ENCODE results near the gene PEX3. TPM values are rescaled to one million over a fixed set of nuclear protein-coding genes. Genes with fewer than 3 reads are reported as not detected.

PEX3 gene
- total and polyA plus RNA-seq, 9 donors = 12.2 to 21.9 (median 13.9) TPM

- Histone ChIP-seq H3K27ac (ENCODE audit: low read length) (no peak overlapping the region), H3K36me3 (ENCODE audit: control insufficient read depth, insufficient read depth, low read length) (no peaks in the 10 kb centered on the region), H3K27me3 (ENCODE audit: control insufficient read depth, insufficient read depth, low read length) (no peaks in the 10 kb centered on the region), H3K4me1 (ENCODE audit: control insufficient read depth, insufficient read depth, low read length) (no peaks in the 10 kb centered on the region), H3K4me3 (ENCODE audit: low read length) (no peak overlapping the region), H3K9me3 (replicated peaks; ENCODE audit: control insufficient read depth, low read depth, low read length) (no peaks in the 10 kb centered on the region)
- DNase-seq = no peak
Observed at GRCh38 chr6:143408787-143409162, 41.8 kb upstream of the PEX3 start.

- H3K27me3 ChIP-seq (ENCODE audit: control insufficient read depth, insufficient read depth, low read length) = no peaks in the 10 kb centered on the region
- H3K4me1 ChIP-seq (ENCODE audit: control insufficient read depth, insufficient read depth, low read length) = no peaks in the 10 kb centered on the region
- no peaks in the 10 kb centered on the region for H3K9me3 ChIP-seq (replicated peaks; ENCODE audit: control insufficient read depth, low read depth, low read length)
- no peak overlapping the region for H3K4me3 ChIP-seq (ENCODE audit: low read length)
- no peak overlapping the region for H3K27ac ChIP-seq (ENCODE audit: low read length)
- no peak for DNase-seq
- no CpG with 5 or more reads among the region's 1 CpG for WGBS (ENCODE audit: insufficient coverage)
- H3K36me3 ChIP-seq (ENCODE audit: control insufficient read depth, insufficient read depth, low read length) = no peaks in the 10 kb centered on the region
Observed at GRCh38 chr6:143410859-143411270, 39.7 kb upstream of the PEX3 start.

DNA sequence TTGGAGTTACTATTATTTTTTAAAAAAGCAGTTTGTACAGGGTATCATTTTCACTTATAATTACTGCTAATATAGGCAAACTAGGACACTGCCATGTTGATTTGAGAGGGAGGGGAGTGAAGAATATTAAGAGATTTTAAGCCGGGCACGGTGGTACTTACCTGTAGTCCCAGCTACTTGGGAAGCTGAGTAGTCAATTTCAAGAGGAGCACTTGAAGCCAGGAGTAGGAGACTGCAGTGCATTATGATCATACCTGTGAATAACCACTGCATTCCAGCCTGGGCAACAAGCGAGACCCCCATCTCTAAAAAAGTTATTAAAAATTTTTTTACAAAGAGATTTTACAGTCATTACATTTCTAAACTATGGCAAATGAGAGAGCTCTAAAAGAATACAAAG is 35.8 kb upstream of the PEX3 start:
- no peaks in the 10 kb centered on the region for H3K36me3 ChIP-seq (ENCODE audit: control insufficient read depth, insufficient read depth, low read length)
- H3K27me3 ChIP-seq (ENCODE audit: control insufficient read depth, insufficient read depth, low read length) = no peaks in the 10 kb centered on the region
- no peaks in the 10 kb centered on the region for H3K4me1 ChIP-seq (ENCODE audit: control insufficient read depth, insufficient read depth, low read length)
- no peaks in the 10 kb centered on the region for H3K9me3 ChIP-seq (replicated peaks; ENCODE audit: control insufficient read depth, low read depth, low read length)
- H3K4me3 ChIP-seq (ENCODE audit: low read length) = no peak overlapping the region
- DNase-seq = no peak
- no peak overlapping the region for H3K27ac ChIP-seq (ENCODE audit: low read length)
- 80% methylated on average over 1 of the region's 3 CpGs for WGBS (ENCODE audit: insufficient coverage)

GRCh38 chr6:143419526-143419925 is 31.1 kb upstream of the PEX3 start:
- H3K4me1 ChIP-seq (ENCODE audit: control insufficient read depth, insufficient read depth, low read length) = no peaks in the 10 kb centered on the region
- 80% methylated on average over 5 of the region's 6 CpGs for WGBS (ENCODE audit: insufficient coverage)
- no peak overlapping the region for H3K27ac ChIP-seq (ENCODE audit: low read length)
- DNase-seq = no peak
- H3K9me3 ChIP-seq (replicated peaks; ENCODE audit: control insufficient read depth, low read depth, low read length) = no peaks in the 10 kb centered on the region
- no peak overlapping the region for H3K4me3 ChIP-seq (ENCODE audit: low read length)
- no peaks in the 10 kb centered on the region for H3K27me3 ChIP-seq (ENCODE audit: control insufficient read depth, insufficient read depth, low read length)
- no peaks in the 10 kb centered on the region for H3K36me3 ChIP-seq (ENCODE audit: control insufficient read depth, insufficient read depth, low read length)

- no CpG with 5 or more reads among the region's 2 CpGs for whole genome bisulfite sequencing (ENCODE audit: insufficient coverage)
Observed at GRCh38 chr6:143426026-143426425, 24.6 kb upstream of the PEX3 start.

DNA sequence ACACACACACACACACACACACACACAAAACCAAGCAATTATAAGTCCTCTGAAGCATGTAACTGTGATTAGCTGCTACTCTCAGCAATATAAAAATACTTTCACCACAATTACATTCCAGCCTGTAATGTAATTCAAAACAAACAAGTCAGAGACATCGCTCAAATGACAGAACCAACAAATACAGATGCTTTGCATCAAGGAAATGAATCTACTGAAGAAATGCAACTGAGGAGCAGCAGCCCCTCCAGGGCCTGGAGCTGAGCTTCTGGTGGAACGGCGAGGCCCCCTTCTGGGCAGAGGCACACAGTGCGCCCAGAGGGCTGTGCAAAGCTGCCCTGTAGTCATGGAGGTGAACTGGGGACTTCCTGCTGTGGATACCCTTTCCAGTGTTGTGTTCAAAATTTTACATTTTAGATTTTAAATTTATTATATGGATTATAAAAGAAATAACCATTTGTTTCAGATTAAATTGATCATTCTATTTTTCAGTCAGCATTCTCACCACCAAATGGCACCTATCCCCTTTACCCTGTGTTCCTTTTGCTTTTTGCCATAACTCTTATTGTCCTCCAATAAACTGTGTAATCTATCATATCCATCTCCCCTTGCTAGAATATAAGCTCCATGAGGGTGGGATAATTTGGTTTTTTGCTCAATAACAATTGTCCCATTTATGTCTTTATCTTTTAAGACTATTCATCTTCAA is 23.3 kb upstream of the PEX3 start:
- H3K27me3 ChIP-seq (ENCODE audit: control insufficient read depth, insufficient read depth, low read length) = no peaks in the 10 kb centered on the region
- no peaks in the 10 kb centered on the region for H3K4me1 ChIP-seq (ENCODE audit: control insufficient read depth, insufficient read depth, low read length)
- H3K4me3 ChIP-seq (ENCODE audit: low read length) = no peak overlapping the region
- H3K36me3 ChIP-seq (ENCODE audit: control insufficient read depth, insufficient read depth, low read length) = peaks cover 4% of the 10 kb centered on the region
- peak; percentile 88 for DNase-seq
- WGBS (ENCODE audit: insufficient coverage) = no CpG with 5 or more reads among the region's 4 CpGs
- H3K9me3 ChIP-seq (replicated peaks; ENCODE audit: control insufficient read depth, low read depth, low read length) = no peaks in the 10 kb centered on the region
- no peak overlapping the region for H3K27ac ChIP-seq (ENCODE audit: low read length)

More at GRCh38 chr6:143426026-143426425, 24.6 kb upstream of the PEX3 start:
- no peak for DNase-seq
- no peak overlapping the region for H3K27ac ChIP-seq (ENCODE audit: low read length)
- no peak overlapping the region for H3K4me3 ChIP-seq (ENCODE audit: low read length)
- H3K4me1 ChIP-seq (ENCODE audit: control insufficient read depth, insufficient read depth, low read length) = no peaks in the 10 kb centered on the region
- no peaks in the 10 kb centered on the region for H3K36me3 ChIP-seq (ENCODE audit: control insufficient read depth, insufficient read depth, low read length)
- no peaks in the 10 kb centered on the region for H3K27me3 ChIP-seq (ENCODE audit: control insufficient read depth, insufficient read depth, low read length)
- no peaks in the 10 kb centered on the region for H3K9me3 ChIP-seq (replicated peaks; ENCODE audit: control insufficient read depth, low read depth, low read length)

- 71% methylated on average over 3 of the region's 4 CpGs for WGBS (ENCODE audit: insufficient coverage)
Observed at GRCh38 chr6:143429970-143430369, 20.6 kb upstream of the PEX3 start.

GRCh38 chr6:143431226-143431625 is 19.4 kb upstream of the PEX3 start:
- H3K9me3 ChIP-seq (replicated peaks; ENCODE audit: control insufficient read depth, low read depth, low read length) = no peaks in the 10 kb centered on the region
- H3K4me1 ChIP-seq (ENCODE audit: control insufficient read depth, insufficient read depth, low read length) = no peaks in the 10 kb centered on the region
- H3K4me3 ChIP-seq (ENCODE audit: low read length) = no peak overlapping the region
- H3K27ac ChIP-seq (ENCODE audit: low read length) = no peak overlapping the region
- no peak for DNase-seq
- no CpG with 5 or more reads among the region's 1 CpG for WGBS (ENCODE audit: insufficient coverage)
- no peaks in the 10 kb centered on the region for H3K27me3 ChIP-seq (ENCODE audit: control insufficient read depth, insufficient read depth, low read length)
- H3K36me3 ChIP-seq (ENCODE audit: control insufficient read depth, insufficient read depth, low read length) = peaks cover 9% of the 10 kb centered on the region

More at GRCh38 chr6:143429970-143430369, 20.6 kb upstream of the PEX3 start:
- peaks cover 6% of the 10 kb centered on the region for H3K36me3 ChIP-seq (ENCODE audit: control insufficient read depth, insufficient read depth, low read length)
- no peaks in the 10 kb centered on the region for H3K4me1 ChIP-seq (ENCODE audit: control insufficient read depth, insufficient read depth, low read length)
- no peak for DNase-seq
- no peaks in the 10 kb centered on the region for H3K9me3 ChIP-seq (replicated peaks; ENCODE audit: control insufficient read depth, low read depth, low read length)
- no peak overlapping the region for H3K27ac ChIP-seq (ENCODE audit: low read length)
- no peaks in the 10 kb centered on the region for H3K27me3 ChIP-seq (ENCODE audit: control insufficient read depth, insufficient read depth, low read length)
- no peak overlapping the region for H3K4me3 ChIP-seq (ENCODE audit: low read length)

DNA sequence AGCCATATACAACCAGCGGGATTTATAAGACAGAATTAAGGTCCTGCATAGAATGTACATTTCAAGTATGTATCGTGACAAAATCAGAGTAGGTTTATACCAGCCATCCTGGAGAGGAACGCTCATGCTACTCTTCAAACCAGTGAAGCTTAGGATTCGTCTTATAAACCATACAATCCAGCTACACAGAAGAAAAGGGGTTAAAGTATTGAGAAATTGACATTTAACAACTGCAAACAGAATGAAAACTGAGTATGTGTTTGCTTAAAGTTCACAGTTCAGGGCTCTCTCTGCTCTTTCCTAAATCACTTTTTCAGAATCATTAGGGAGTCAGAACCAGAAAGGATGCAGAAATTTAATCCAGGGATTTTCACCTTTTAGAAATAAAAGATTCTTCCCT is 18.0 kb upstream of the PEX3 start:
- H3K4me1 ChIP-seq (ENCODE audit: control insufficient read depth, insufficient read depth, low read length) = no peaks in the 10 kb centered on the region
- no CpG with 5 or more reads among the region's 4 CpGs for WGBS (ENCODE audit: insufficient coverage)
- DNase-seq = no peak
- H3K27me3 ChIP-seq (ENCODE audit: control insufficient read depth, insufficient read depth, low read length) = no peaks in the 10 kb centered on the region
- no peaks in the 10 kb centered on the region for H3K9me3 ChIP-seq (replicated peaks; ENCODE audit: control insufficient read depth, low read depth, low read length)
- no peak overlapping the region for H3K4me3 ChIP-seq (ENCODE audit: low read length)
- H3K36me3 ChIP-seq (ENCODE audit: control insufficient read depth, insufficient read depth, low read length) = peaks cover 13% of the 10 kb centered on the region
- H3K27ac ChIP-seq (ENCODE audit: low read length) = no peak overlapping the region

- Histone ChIP-seq H3K9me3 (replicated peaks; ENCODE audit: control insufficient read depth, low read depth, low read length) (no peaks in the 10 kb centered on the region), H3K36me3 (ENCODE audit: control insufficient read depth, insufficient read depth, low read length) (peaks cover 14% of the 10 kb centered on the region), H3K4me1 (ENCODE audit: control insufficient read depth, insufficient read depth, low read length) (no peaks in the 10 kb centered on the region), H3K27me3 (ENCODE audit: control insufficient read depth, insufficient read depth, low read length) (no peaks in the 10 kb centered on the region), H3K27ac (ENCODE audit: low read length) (no peak overlapping the region), H3K4me3 (ENCODE audit: low read length) (no peak overlapping the region)
- WGBS (ENCODE audit: insufficient coverage) = 100% methylated on average over 2 of the region's 2 CpGs
- no peak for DNase-seq
Observed at GRCh38 chr6:143441010-143441409, 9.6 kb upstream of the PEX3 start.
